IPS DF 6.9 (cell line): ENCODE measurements around the gene RAB4A.

ENCODE experiments used
- DNase-seq: peaks from one replicate; pipeline ENCODE4 v3.0.0-alpha.2; 2013; ENCODE audit warnings: low read depth, low spot score
- H3K27ac ChIP-seq: one replicate; pipeline ENCODE4 v1.5.1; 2013; ENCODE audit warnings: low read length, control low read depth
- H3K27me3 ChIP-seq: 2 replicates; pipeline ENCODE4 v1.6.1; 2013; ENCODE audit warnings: mild to moderate bottlenecking, low read length; ENCODE audit not compliant: control insufficient read depth, insufficient read depth
- H3K36me3 ChIP-seq: 2 replicates; pipeline ENCODE4 v1.6.1; 2013; ENCODE audit warnings: low read length; ENCODE audit not compliant: control insufficient read depth, insufficient read depth
- H3K4me1 ChIP-seq: 2 replicates; pipeline ENCODE4 v1.6.1; 2013; ENCODE audit warnings: low read length; ENCODE audit not compliant: control insufficient read depth, insufficient read depth
- H3K4me3 ChIP-seq: 2 replicates; pipeline ENCODE4 v1.5.1; 2013; ENCODE audit warnings: mild to moderate bottlenecking, low read length
- H3K9me3 ChIP-seq: 2 replicates; pipeline ENCODE4 v1.6.1; 2013; ENCODE audit warnings: low read length, inconsistent platforms; ENCODE audit not compliant: control insufficient read depth, insufficient read depth
- WGBS: extraction: QIAGEN DNeasy Blood & Tissue Kit; methylation state at CpG from one replicate; pipeline ENCODE4 v1.1.7; 2013; ENCODE audit warnings: mixed read lengths, missing lambda C conversion rate; ENCODE audit not compliant: insufficient read length, insufficient coverage; 5-methylcytosine and 5-hydroxymethylcytosine counted together

RAB4A gene

DNA sequence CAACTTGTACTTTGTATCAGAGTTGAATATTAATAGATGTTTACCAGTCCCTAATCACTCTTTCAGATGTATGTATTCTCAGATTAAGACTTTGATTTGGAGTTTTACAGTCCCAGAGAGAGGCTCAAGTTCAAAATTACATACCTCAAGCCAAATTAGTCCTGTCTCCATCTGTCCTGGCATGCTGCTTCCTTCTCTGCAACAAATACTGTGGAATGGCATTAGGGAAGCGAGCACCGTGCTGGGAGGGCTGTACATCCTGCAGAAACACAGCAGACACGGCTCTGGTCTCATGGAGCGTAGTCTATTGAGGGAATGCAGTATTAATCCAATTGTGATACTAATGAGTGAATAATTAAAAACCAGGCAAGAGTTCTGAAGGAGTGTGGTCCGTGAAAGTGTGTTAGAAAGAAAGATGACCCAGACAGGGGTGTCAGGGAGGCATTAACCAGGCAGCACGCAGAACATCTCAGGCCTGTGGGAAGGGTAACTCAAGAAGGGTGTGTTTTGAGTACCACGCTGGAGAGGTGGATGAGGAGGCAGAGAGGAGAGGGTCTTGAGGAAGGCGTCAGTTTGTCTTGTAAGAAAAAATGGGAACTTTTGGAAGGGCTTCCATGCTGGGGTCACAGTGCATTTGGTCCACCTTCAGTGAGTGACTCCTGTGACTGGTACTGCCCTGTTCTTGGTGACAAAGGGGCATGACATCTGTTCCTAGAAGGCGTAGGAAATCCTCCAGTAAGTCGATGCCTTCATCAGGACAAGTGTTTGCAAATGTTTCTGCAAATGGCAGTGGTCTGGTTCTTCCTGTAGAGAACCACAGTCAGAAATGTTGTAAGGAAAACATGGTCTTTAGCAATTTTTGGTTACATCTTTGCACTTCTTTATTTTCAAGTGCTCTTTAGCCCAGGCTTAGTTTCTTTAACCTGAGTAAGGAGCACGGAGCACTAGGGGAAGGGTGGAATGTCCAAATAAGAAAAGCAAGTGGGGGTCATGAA lies 1.6 kb downstream of the RAB4A start:
- no CpG with 5 or more reads among the region's 11 CpGs for WGBS
- peaks cover 3% of the 10 kb centered on the region; the same call in 1 of the 2 replicates for H3K4me1 ChIP-seq
- no peaks in the 10 kb centered on the region for H3K9me3 ChIP-seq
- H3K36me3 ChIP-seq, result no peaks in the 10 kb centered on the region
- no peak overlapping the region for H3K27ac ChIP-seq
- no peaks in the 10 kb centered on the region for H3K27me3 ChIP-seq
- DNase-seq, result no peak
- H3K4me3 ChIP-seq, result no peak overlapping the region; the same call in 1 of the 2 replicates

DNA sequence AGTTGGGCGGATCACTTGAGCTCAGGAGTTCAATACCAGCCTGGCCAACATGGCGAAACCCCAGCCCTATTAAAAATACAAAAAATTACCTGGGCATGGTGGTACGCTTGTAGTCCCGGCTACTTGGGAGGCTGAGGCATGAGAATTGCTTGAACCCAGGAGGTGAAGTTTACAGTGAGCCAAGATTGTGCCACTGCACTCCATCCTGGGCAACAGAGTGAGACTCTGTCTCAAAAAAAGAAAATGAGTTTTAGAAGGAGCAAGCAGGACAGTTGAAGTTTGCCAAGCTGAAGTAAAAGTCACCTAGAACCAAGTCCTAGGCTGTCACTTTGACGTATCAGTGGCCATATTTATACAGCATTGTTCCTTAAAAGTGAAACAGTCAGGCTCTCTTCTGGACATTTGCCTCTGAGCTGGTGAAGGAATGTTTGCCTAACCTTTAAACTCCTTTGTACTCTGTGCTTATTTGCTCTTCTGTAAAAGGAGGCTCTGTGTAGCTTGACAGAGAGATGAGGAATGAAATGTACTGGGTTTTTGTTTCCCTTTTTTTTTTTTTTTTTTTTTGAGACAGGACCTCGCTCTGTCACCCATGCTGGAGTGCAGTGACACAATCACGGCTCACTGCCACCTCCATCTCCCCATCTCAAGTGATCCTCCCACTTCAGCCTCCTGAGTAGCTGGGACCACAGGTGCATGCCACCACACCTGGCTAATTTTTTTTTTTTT lies 2.8 kb downstream of the RAB4A start:
- Histone ChIP-seq H3K36me3 (no peaks in the 10 kb centered on the region), H3K27ac (no peak overlapping the region), H3K9me3 (no peaks in the 10 kb centered on the region), H3K4me3 (no peak overlapping the region), H3K4me1 (peaks cover 3% of the 10 kb centered on the region; the same call in 1 of the 2 replicates), H3K27me3 (no peaks in the 10 kb centered on the region)
- no CpG with 5 or more reads among the region's 7 CpGs for WGBS
- no peak for DNase-seq

DNA sequence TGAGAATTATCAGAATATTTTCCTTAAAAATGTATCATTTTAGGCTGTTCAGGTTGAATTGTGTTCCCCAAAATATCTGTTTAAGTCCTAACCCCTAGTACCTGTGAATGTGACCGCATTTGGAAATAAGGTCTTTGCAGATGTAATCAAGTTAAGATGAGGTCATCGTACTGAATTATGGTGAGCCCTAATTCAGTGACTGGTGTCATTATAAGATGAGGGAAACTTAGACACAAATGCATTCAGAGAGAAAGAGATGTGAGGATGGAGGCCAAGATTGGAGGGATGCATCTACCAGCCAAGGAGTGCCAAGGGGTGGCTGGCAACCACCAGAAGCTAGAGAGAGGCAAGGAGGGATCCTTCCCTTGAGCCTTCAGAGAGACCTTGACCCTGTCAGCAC lies 4.1 kb downstream of the RAB4A start:
- H3K4me1 ChIP-seq, result peaks cover 3% of the 10 kb centered on the region; the same call in 1 of the 2 replicates
- DNase-seq, result no peak

DNA sequence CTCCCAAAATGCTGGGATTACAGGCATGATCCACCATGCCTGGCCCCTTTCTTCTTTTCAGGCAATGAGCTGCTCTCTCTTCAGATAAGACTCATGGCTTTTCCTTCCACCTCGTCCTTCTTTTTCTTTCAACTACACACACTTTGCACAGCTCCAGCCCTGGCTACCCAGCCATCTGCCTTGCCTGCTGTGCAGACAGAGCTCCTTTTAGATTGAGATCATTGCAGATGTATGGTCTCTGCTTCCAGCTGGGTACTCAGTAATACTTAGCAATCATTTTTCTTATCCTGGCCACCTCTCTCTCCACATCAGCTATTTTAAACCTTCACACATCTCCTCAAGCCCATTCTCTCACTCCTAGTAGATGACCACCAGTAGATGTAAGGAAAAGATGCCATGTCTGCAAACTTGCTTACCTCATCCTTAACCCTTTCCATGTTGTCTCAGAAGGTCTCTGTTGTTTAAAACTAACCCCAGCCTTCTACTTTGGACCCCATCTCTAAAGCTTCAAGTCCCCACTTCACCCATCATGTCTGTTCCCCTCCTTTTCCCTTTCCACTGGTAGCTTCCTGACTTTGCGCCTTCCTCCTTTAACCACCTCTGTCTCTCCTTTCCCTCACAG lies 7.3 kb downstream of the RAB4A start:
- Histone ChIP-seq H3K9me3 (no peaks in the 10 kb centered on the region), H3K36me3 (no peaks in the 10 kb centered on the region), H3K4me3 (no peak overlapping the region), H3K27me3 (no peaks in the 10 kb centered on the region), H3K4me1 (no peaks in the 10 kb centered on the region), H3K27ac (no peak overlapping the region)
- WGBS, result no CpG with 5 or more reads among the region's 2 CpGs
- no peak for DNase-seq

More for the DNA sequence above, 4.1 kb downstream of the RAB4A start:
- Histone ChIP-seq H3K4me3 (no peak overlapping the region), H3K27me3 (no peaks in the 10 kb centered on the region), H3K27ac (no peak overlapping the region), H3K9me3 (no peaks in the 10 kb centered on the region), H3K36me3 (no peaks in the 10 kb centered on the region)
- no CpG with 5 or more reads among the region's 2 CpGs for WGBS

DNA sequence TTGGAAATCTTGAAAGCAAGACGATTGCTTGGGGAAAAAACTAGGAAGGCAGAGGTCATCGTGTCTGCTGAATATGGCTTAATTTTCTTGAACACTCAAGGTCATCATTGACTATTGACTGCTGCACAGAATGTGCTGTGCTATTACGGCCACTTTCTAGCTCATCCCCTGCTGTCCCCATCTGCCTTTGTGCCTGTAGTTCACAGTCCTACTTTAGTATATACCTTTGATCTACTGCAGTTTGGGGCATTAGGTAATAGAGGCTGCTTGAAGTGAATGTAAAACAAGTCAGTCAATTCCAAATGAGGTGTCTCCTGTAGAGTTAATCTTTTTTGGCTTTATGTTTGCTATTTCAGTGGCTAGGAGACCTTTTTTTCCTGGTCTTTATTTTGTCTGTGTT lies 8.3 kb downstream of the RAB4A start:
- H3K27ac ChIP-seq, result no peak overlapping the region
- H3K4me1 ChIP-seq, result no peaks in the 10 kb centered on the region
- WGBS, result no CpG with 5 or more reads among the region's 3 CpGs

DNA sequence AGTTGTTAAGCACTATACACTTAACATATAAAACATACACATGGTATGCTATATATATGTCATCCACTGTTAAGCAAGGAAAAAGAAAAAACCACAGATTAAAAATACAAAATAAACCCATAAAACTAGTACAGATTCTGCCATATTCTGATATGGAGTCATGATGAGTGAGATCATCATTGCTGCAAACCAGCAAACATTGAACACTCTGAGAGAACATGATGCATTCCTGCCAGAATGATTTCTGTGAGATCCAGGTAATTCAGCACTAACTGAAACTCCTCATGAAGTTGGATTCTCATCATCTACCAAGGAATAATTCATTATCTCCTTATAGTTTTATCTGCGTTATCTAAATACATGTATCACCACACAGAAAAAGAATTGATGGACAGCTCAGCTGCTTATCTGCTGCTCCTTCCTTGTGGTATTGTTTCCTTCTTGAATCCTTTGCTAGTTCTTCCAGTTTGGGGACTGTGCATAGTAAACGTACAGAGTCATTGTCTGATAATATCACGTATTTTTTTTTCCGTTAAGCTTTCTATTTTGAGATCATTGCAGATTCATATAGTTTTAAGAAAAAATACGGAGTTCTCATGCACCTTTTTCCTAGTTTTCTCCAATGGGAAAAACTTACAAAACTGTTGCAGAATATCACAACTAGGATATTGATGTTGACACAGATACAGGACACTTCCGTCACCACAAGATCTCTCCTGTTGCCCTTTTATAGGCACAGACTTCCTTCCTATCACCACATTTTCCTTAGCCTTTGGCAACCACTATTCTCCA lies 9.3 kb downstream of the RAB4A start:
- Histone ChIP-seq H3K27ac (no peak overlapping the region), H3K4me1 (no peaks in the 10 kb centered on the region), H3K4me3 (no peak overlapping the region), H3K9me3 (no peaks in the 10 kb centered on the region), H3K27me3 (no peaks in the 10 kb centered on the region), H3K36me3 (no peaks in the 10 kb centered on the region)
- no CpG with 5 or more reads among the region's 6 CpGs for WGBS
- no peak for DNase-seq

More for the DNA sequence above, 8.3 kb downstream of the RAB4A start:
- Histone ChIP-seq H3K36me3 (no peaks in the 10 kb centered on the region), H3K4me3 (no peak overlapping the region), H3K9me3 (no peaks in the 10 kb centered on the region), H3K27me3 (no peaks in the 10 kb centered on the region)
- DNase-seq, result no peak

DNA sequence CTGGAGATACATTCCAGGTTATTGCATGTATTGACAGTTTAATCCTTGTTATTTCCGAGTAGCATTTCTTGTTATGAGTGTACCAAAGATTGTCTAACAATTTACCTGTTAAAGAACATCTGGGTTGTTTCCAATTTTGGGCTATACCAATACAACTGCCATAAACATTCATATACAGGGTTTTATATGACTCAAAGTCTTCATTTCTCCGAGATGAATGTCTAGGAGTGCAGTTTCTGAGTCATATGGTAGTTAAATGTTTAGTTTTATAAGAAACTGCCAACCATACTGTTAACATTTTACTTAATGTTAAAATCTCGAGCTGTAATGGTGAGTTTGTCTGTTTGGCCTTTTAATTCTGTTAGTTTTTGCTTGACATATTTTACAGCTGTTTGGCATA lies 10.0 kb downstream of the RAB4A start:
- H3K4me3 ChIP-seq, result no peak overlapping the region
- H3K36me3 ChIP-seq, result no peaks in the 10 kb centered on the region
- peaks cover 1% of the 10 kb centered on the region; the same call in 1 of the 2 replicates for H3K4me1 ChIP-seq
- no CpG with 5 or more reads among the region's 3 CpGs for WGBS
- no peak for DNase-seq
- H3K27ac ChIP-seq, result no peak overlapping the region
- no peaks in the 10 kb centered on the region for H3K27me3 ChIP-seq
- H3K9me3 ChIP-seq, result no peaks in the 10 kb centered on the region

DNA sequence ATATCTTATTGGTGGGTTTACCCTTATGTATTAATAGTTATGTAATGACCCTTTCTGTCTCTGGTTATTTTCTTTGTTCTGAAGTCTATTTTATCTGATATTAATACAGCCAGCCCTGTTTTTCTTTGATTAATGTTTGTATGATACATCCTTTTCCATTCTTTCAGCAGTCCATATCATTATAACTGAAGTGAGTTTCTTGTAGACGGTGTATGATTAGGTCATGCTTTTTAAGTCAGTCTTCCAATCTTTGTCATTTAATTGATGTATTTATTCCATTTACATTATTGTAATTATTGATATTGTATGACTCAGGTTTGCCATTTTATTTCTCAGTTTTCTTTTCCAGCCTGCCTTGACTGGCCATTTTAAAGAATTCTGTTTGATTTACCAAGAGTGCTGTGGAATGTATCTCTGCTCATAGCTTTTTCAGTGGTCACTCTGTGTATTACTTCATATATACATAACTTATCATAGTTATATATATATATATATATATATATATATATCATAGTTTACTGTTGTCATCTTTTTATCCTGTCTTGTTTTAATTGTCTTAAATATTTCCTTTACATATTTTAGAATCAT lies 10.5 kb downstream of the RAB4A start:
- H3K4me1 ChIP-seq, result peaks cover 1% of the 10 kb centered on the region; the same call in 1 of the 2 replicates
- no peak overlapping the region for H3K27ac ChIP-seq
- no peaks in the 10 kb centered on the region for H3K9me3 ChIP-seq
- H3K4me3 ChIP-seq, result no peak overlapping the region
- no CpG with 5 or more reads among the region's 1 CpG for WGBS
- H3K36me3 ChIP-seq, result no peaks in the 10 kb centered on the region
- no peaks in the 10 kb centered on the region for H3K27me3 ChIP-seq
- DNase-seq, result no peak

DNA sequence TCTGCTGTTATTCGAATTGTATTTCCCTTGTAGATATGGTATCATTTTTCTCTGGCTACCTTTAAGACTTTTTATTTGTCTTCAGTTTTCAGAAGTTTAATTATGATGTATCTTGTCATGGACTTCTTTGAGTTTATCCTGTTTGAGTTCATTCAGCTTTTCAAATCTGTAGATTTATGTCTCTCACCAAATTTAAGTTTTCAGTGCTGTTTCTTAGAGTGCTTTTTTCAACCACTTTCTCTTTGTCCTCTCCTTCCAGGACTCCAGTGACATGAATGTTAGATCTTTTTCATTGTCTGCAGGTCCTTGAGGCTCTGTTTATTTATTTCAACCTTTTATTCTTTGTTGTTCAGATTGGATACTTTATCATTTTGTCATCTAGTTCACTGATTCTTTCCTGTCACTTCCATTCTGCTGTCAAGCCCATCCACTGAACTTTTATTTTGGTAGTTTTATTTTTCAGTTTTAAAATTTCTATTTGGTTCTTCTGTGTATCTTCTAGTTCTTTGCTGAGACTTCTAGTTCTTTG lies 11.4 kb downstream of the RAB4A start:
- H3K27ac ChIP-seq, result no peak overlapping the region
- H3K36me3 ChIP-seq, result no peaks in the 10 kb centered on the region
- no peak for DNase-seq
- peaks cover 1% of the 10 kb centered on the region; the same call in 1 of the 2 replicates for H3K4me1 ChIP-seq
- H3K27me3 ChIP-seq, result no peaks in the 10 kb centered on the region
- no peak overlapping the region for H3K4me3 ChIP-seq
- WGBS, result no CpG with 5 or more reads among the region's 1 CpG
- H3K9me3 ChIP-seq, result no peaks in the 10 kb centered on the region
